ENCODE measurements around the gene DHRS2.

- TF ChIP-seq EP300 (conservative IDR thresholded peaks at IDR 0.05; ENCODE audit: poor library complexity, severe bottlenecking) (no peak), CTCF (IDR thresholded peaks at IDR 0.05; ENCODE audit: poor library complexity, severe bottlenecking) (no peak), POLR2AphosphoS5 (IDR thresholded peaks at IDR 0.05) (no peak), TAF1 (IDR thresholded peaks at IDR 0.05; ENCODE audit: low read depth) (no peak), MXI1 (conservative IDR thresholded peaks at IDR 0.05; ENCODE audit: poor library complexity, severe bottlenecking) (no peak), REST (IDR thresholded peaks at IDR 0.05; ENCODE audit: borderline replicate concordance) (no peak)
Measured at GRCh38 chr14:23647619-23648018, 11.5 kb downstream of the DHRS2 start.
